Transverse colon (tissue), 4 donors: ENCODE results near the gene ZBTB20.

Experiments
- CTCF ChIP-seq, 5 experiments: fragments of 200-600 bp in 3 of 5; fragments of 450-650 bp in 2 of 5; sonication (generic) in 3 of 5; IDR thresholded peaks; 1 replicate in 2 of 5; 2 replicates in 3 of 5; pipeline ENCODE4 v1.5.1; 2016 to 2017; ENCODE audit warnings: antibody characterized with exemption in 5 of 5, inconsistent platforms in 3 of 5, mild to moderate bottlenecking in 2 of 5, moderate library complexity in 1 of 5
- POLR2A ChIP-seq: fragments of 450-650 bp; IDR thresholded peaks from one replicate; pipeline ENCODE4 v1.6.1; 2016; ENCODE audit warnings: antibody characterized with exemption, mild to moderate bottlenecking, moderate library complexity
- POLR2AphosphoS5 ChIP-seq, 3 donors: sonication (generic); formaldehyde crosslinking; IDR thresholded peaks; one replicate each; pipeline ENCODE4 v1.6.1; 2016; ENCODE audit warnings: antibody characterized with exemption in 3 of 3

GRCh38 chr3:114400371-114400770 is 746.7 kb downstream of the ZBTB20 start:
- TF ChIP-seq CTCF (IDR thresholded peaks at IDR 0.05) (no peak), POLR2AphosphoS5 (IDR thresholded peaks at IDR 0.05) (no peak), POLR2A (no peak)
